ENCODE data around the gene CREB3L1. TPM values are rescaled to one million over a fixed set of nuclear protein-coding genes. Genes with fewer than 3 reads are reported as not detected.

Gene CREB3L1
- polyA plus RNA-seq, 1 experiment, result 39.4 TPM

DNA sequence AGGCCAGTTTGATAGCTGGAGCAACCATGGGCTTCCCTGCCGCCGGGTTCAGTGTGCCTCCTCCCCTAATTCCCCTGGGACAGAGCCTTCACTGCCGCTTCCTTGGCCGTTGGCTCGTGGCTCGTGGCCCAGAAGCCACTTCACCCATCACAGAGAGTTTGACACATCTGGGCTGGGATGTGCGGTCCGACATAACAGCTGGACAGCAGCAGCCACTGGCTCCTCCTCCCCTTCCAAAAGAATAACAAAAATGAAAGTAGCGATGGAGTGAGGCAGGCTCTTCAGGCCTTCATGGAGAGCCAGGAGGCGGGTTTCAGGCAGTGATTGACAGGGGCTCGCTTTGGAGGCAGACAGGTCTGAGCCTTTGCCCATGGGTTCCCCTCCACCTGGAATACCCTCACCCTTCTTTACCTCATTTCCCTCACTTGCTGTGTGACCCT, 8.2 kb downstream of the CREB3L1 start:
- TF ChIP-seq CTCF (IDR thresholded peaks at IDR 0.05; ENCODE audit: insufficient read depth, low read depth, low read length), result no peak
- no peak for DNase-seq (ENCODE audit: low read depth)
- POLR2A ChIA-PET, result interaction anchor here (0.5 to 0.7 kb wide), 2 partner anchors 11 to 1436 kb away, joined by 3 to 8 read pairs; no protein-coding TSS in a partner anchor
- H3K36me3 ChIP-seq (ENCODE audit: control insufficient read depth, insufficient read depth, low read length), result peaks cover 12% of the 10 kb centered on the region
- no peak overlapping the region for H3K4me3 ChIP-seq (ENCODE audit: low read depth, low read length)
- CTCF ChIA-PET, result interaction anchor here (0.7 to 2.8 kb wide), 10 partner anchors 10 to 47 kb away, joined by 3 to 25 read pairs (median 4); no protein-coding TSS in a partner anchor
- H3K27me3 ChIP-seq (ENCODE audit: control insufficient read depth, insufficient read depth, low read length), result no peaks in the 10 kb centered on the region

DNA sequence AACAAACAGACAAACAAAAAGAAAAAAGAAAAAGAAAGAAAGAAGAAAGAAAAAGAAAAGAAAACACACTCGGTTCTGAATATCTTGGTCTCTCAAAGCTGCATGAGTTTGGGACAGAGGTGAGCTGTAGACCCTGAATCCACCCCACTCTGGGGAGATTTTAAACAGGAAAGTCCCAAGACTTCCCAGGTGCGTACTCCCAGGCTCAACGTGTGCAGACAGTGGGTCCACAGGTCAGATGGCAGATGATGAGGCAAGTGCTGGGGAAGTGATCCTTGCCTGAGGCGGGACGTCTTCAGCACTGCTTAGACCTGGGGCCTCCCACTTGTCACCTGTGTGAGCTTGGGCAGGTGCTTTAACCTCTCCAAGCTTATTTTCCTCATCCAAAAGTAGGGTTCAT, 9.3 kb downstream of the CREB3L1 start:
- CTCF ChIA-PET, result interaction anchor here (2.8 to 6.9 kb wide), 2 partner anchors 8 to 48 kb away, joined by 25 to 65 read pairs; partner anchors contain the start of gene CREB3L1
- POLR2A ChIA-PET, result no interaction called here
- Histone ChIP-seq H3K4me3 (ENCODE audit: low read depth, low read length) (no peak overlapping the region), H3K27me3 (ENCODE audit: control insufficient read depth, insufficient read depth, low read length) (no peaks in the 10 kb centered on the region), H3K36me3 (ENCODE audit: control insufficient read depth, insufficient read depth, low read length) (peaks cover 12% of the 10 kb centered on the region)
- no peak for DNase-seq (ENCODE audit: low read depth)
- no peak for TF ChIP-seq CTCF (IDR thresholded peaks at IDR 0.05; ENCODE audit: insufficient read depth, low read depth, low read length)

DNA sequence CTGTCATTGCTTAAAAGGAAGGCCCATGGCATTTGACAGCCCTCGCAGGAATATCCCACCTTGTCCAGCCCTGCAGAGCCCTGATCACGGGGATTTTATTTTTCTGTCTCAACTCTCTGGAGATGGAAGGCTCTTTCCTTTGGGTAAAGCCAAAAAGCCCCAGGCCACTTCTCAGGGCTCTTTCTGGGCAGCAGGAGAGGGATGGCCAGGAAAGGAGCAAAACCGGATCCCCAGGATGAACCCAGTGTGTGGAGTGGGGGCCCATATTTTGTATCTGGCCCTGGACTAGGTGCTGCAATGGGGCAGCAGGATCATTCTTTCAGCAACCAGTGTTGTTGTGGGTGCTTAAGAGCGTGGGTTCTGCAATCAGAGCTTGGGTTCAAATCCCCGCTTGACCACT, 11.0 kb downstream of the CREB3L1 start:
- TF ChIP-seq CTCF (IDR thresholded peaks at IDR 0.05; ENCODE audit: insufficient read depth, low read depth, low read length), result no peak
- CTCF ChIA-PET, result interaction anchor here (0.9 to 6.9 kb wide), 3 partner anchors 9 to 20 kb away, joined by 3 to 65 read pairs (median 40); partner anchors contain the start of gene CREB3L1
- POLR2A ChIA-PET, result interaction anchor here (0.6 kb wide), 1 partner anchor 11 kb away, joined by 4 read pairs; the partner anchor contains the start of gene CREB3L1
- no peaks in the 10 kb centered on the region for H3K27me3 ChIP-seq (ENCODE audit: control insufficient read depth, insufficient read depth, low read length)
- no peak for DNase-seq (ENCODE audit: low read depth)
- peaks cover 16% of the 10 kb centered on the region for H3K36me3 ChIP-seq (ENCODE audit: control insufficient read depth, insufficient read depth, low read length)
- no peak overlapping the region for H3K4me3 ChIP-seq (ENCODE audit: low read depth, low read length)

DNA sequence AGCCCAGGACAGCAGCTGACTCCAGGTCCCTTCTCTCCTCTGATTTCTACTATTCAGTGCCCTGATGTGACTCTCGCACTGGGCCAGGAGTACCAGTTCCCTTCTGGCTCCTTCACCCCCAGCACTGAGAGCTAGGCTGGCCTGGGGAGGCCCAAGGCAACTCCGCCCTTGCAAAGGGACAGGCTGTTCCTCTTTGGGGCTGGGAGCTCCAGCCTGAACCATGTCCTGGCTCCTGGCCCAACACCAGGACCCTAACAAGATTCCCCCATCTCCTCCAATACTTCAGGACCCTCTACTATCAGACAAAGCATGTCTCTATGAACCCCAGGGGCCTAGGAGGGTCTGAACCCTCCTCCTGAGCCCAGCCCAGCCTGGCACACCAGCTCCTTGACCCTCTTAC, 12.5 kb downstream of the CREB3L1 start:
- no peak for DNase-seq (ENCODE audit: low read depth)
- CTCF ChIA-PET, result interaction anchor here (0.9 to 6.9 kb wide), 6 partner anchors 10 to 49 kb away, joined by 3 to 68 read pairs (median 23); partner anchors contain the start of gene CREB3L1
- POLR2A ChIA-PET, result interaction anchor here (0.7 to 1.6 kb wide), 2 partner anchors 17 to 47 kb away, joined by 4 to 5 read pairs; no protein-coding TSS in a partner anchor
- no peak for TF ChIP-seq CTCF (IDR thresholded peaks at IDR 0.05; ENCODE audit: insufficient read depth, low read depth, low read length)
- H3K4me3 ChIP-seq (ENCODE audit: low read depth, low read length), result no peak overlapping the region
- H3K36me3 ChIP-seq (ENCODE audit: control insufficient read depth, insufficient read depth, low read length), result peaks cover 9% of the 10 kb centered on the region
- no peaks in the 10 kb centered on the region for H3K27me3 ChIP-seq (ENCODE audit: control insufficient read depth, insufficient read depth, low read length)

GRCh38 chr11:46290598-46291309, 13.3 kb downstream of the CREB3L1 start:
- DNase-seq (ENCODE audit: low read depth), result peak; percentile 85
- peaks cover 8% of the 10 kb centered on the region for H3K36me3 ChIP-seq (ENCODE audit: control insufficient read depth, insufficient read depth, low read length)
- ChIA-PET CTCF (interaction anchor here (0.9 to 6.9 kb wide), 8 partner anchors 9 to 78 kb away, joined by 3 to 68 read pairs (median 5); partner anchors contain the start of gene CREB3L1), POLR2A (interaction anchor here (0.6 to 1.6 kb wide), 3 partner anchors 8 to 48 kb away, joined by 4 to 5 read pairs (median 4); no protein-coding TSS in a partner anchor)
- no peaks in the 10 kb centered on the region for H3K27me3 ChIP-seq (ENCODE audit: control insufficient read depth, insufficient read depth, low read length)
- no peak for TF ChIP-seq CTCF (IDR thresholded peaks at IDR 0.05; ENCODE audit: insufficient read depth, low read depth, low read length)
- no peak overlapping the region for H3K4me3 ChIP-seq (ENCODE audit: low read depth, low read length)
